ENCODE data around the gene S100A12. TPM values are rescaled to one million over a fixed set of nuclear protein-coding genes. Genes with fewer than 3 reads are reported as not detected.
A peak's percentile ranks its signal among the peaks of the same experiment; 100 is the strongest.

Gene S100A12
- total RNA-seq, 2 experiments from 2014 or later: not detected

DNA sequence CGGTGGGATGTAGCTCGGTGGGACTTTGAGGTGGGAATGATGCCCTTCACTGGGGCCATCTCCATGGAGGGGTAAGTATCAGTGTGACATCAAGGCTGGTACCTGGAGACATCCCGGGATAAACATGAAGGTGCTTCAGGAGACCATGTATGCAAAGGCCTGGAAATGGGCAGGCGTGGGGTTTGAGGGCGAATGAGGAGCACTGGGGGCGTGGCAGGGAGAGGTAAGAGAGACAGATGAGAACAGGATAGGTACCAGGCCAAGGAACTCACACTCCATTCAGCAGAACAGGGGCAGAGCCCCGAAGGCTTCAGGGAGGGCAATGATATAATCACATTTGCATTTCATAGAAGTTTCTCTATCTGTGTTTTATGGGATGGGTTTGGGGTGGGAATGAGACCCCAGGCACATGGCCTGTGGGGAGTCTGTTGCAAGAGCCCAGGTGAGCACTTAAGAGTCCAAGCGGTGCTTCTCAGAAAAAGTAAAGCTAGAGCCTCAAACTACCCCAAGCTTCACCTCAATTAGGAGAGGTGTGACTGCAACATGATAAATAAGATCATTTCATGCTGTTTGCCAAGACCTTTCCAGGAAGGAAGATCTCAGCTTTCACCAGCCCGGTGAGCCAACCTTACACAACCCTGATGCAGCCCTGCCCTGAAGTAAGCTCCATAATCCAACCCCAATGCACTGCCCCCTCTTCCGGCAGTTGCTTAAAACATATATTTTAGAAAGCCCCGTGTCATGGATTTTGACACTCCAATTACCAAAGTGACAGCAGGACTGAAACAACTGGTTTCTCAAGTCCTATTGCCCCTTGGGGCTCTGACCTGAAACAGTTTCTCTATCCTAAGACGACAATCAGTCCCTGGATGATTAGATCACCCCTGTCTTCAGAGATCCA is 10.4 kb downstream of the S100A12 start:
- Mint-ChIP-seq H3K27ac (no peak overlapping the region), H3K4me3 (no peak overlapping the region), H3K36me3 (ENCODE audit: low read depth) (no peaks in the 10 kb centered on the region), H3K27me3 (peaks cover 4% of the 10 kb centered on the region), H3K9me3 (ENCODE audit: low read depth) (no peaks in the 10 kb centered on the region), H3K4me1 (no peaks in the 10 kb centered on the region)
- ATAC-seq (no peak), DNase-seq (no peak)
- POLR2A ChIA-PET: no interaction called here
- intact Hi-C loops (cut with DNase I, micrococcal nuclease): no loop called here
- CTCF ChIA-PET: interaction anchor here (1.3 to 1.4 kb wide), 2 partner anchors 13 to 145 kb away, joined by 3 to 5 read pairs; no protein-coding TSS in a partner anchor

GRCh38 chr1:153364156-153364555 is 11.3 kb downstream of the S100A12 start:
- H3K4me3 Mint-ChIP-seq: no peak overlapping the region
- ATAC-seq (no peak), DNase-seq (no peak)
- CTCF ChIA-PET: interaction anchor here (0.6 to 1.3 kb wide), 2 partner anchors 41 to 146 kb away, joined by 3 read pairs; no protein-coding TSS in a partner anchor
- no peak overlapping the region for H3K27ac Mint-ChIP-seq
- H3K4me1 Mint-ChIP-seq: no peaks in the 10 kb centered on the region
- POLR2A ChIA-PET: no interaction called here
- intact Hi-C loops (cut with DNase I, micrococcal nuclease): no loop called here
- peaks cover 4% of the 10 kb centered on the region for H3K27me3 Mint-ChIP-seq
- H3K36me3 Mint-ChIP-seq (ENCODE audit: low read depth): no peaks in the 10 kb centered on the region
- no peaks in the 10 kb centered on the region for H3K9me3 Mint-ChIP-seq (ENCODE audit: low read depth)

DNA sequence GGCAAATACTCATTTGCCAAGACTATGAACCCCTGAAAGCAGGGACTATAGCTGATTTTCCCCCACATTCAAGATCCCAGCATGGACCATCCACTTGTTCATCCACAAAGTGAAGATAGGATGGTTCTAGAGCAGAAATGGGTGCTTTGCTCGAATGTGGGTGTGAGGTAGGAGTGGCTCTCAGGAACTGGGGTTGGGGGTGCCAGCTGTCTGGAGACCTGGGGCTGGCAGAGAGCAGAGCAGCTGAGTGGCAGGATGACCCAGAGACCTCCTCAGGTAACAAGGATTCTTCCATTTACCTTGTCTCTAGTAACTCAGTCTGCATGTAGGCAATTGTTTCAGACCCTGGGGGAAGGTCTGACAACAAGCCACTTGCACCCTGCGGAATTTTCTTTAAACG is 11.8 kb downstream of the S100A12 start:
- DNase-seq: no peak
- CTCF ChIA-PET: interaction anchor here (1.0 kb wide), 1 partner anchor 9 kb away, joined by 3 read pairs; no protein-coding TSS in a partner anchor

GRCh38 chr1:153362187-153362775 is 13.1 kb downstream of the S100A12 start:
- H3K36me3 Mint-ChIP-seq (ENCODE audit: low read depth): no peaks in the 10 kb centered on the region
- H3K9me3 Mint-ChIP-seq (ENCODE audit: low read depth): no peaks in the 10 kb centered on the region
- POLR2A ChIA-PET: no interaction called here
- no peak overlapping the region for H3K27ac Mint-ChIP-seq
- intact Hi-C loops (cut with DNase I, micrococcal nuclease): no loop called here
- DNase-seq (no peak), ATAC-seq (no peak)
- CTCF ChIA-PET: interaction anchor here (1.9 kb wide), 1 partner anchor 10 kb away, joined by 15 read pairs; no protein-coding TSS in a partner anchor
- no peak overlapping the region for H3K4me3 Mint-ChIP-seq
- peaks cover 10% of the 10 kb centered on the region for H3K4me1 Mint-ChIP-seq
- H3K27me3 Mint-ChIP-seq: peaks cover 4% of the 10 kb centered on the region

More for the DNA sequence above, 11.8 kb downstream of the S100A12 start:
- POLR2A ChIA-PET: no interaction called here
- no peak for ATAC-seq
- Mint-ChIP-seq H3K4me1 (no peaks in the 10 kb centered on the region), H3K4me3 (no peak overlapping the region), H3K27ac (no peak overlapping the region), H3K36me3 (ENCODE audit: low read depth) (no peaks in the 10 kb centered on the region), H3K9me3 (ENCODE audit: low read depth) (no peaks in the 10 kb centered on the region), H3K27me3 (peaks cover 4% of the 10 kb centered on the region)
- intact Hi-C loops (cut with DNase I, micrococcal nuclease): no loop called here

DNA sequence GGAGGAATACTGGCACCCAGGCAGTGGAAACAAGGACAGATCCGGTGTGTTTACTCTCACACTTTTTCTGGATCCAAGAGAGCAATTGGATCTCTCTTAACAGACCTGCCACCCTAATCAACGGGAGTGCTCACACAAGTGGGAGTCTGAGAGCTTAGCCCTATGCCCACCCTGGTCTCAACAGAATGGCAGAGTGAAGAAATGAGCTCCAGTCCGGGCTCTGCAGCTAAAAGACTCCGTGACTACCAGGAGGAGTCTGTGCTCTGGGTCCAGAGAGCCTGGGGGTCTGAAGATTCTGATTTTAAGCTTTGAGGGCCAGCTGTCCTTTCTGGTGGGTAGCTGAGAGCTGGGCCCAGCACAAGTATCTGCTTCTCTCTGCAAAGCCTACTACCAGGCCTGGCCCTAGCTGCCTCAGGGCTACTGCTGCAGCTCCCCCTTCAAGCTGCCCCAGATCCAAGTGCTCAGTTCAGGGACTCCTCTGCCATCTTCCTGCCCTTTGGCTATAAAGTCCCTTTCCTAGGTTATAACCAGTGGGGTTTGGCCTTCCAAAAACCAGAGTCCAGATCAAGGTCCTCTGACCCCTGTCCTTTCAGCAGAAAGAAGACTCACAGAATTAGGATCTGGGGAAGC is 13.8 kb downstream of the S100A12 start:
- H3K27me3 Mint-ChIP-seq: peaks cover 4% of the 10 kb centered on the region
- ATAC-seq (no peak), DNase-seq (no peak)
- no peaks in the 10 kb centered on the region for H3K9me3 Mint-ChIP-seq (ENCODE audit: low read depth)
- no peak overlapping the region for H3K27ac Mint-ChIP-seq
- no peak overlapping the region for H3K4me3 Mint-ChIP-seq
- intact Hi-C loops (cut with DNase I, micrococcal nuclease): no loop called here
- ChIA-PET CTCF (interaction anchor here (1.9 kb wide), 1 partner anchor 9 kb away, joined by 15 read pairs; no protein-coding TSS in a partner anchor), POLR2A (no interaction called here)
- peaks cover 13% of the 10 kb centered on the region for H3K4me1 Mint-ChIP-seq
- no peaks in the 10 kb centered on the region for H3K36me3 Mint-ChIP-seq (ENCODE audit: low read depth)

GRCh38 chr1:153360592-153361479 is 14.6 kb downstream of the S100A12 start:
- Mint-ChIP-seq H3K36me3 (ENCODE audit: low read depth) (no peaks in the 10 kb centered on the region), H3K27me3 (peaks cover 4% of the 10 kb centered on the region), H3K4me3 (no peak overlapping the region), H3K4me1 (peaks cover 13% of the 10 kb centered on the region), H3K9me3 (ENCODE audit: low read depth) (no peaks in the 10 kb centered on the region), H3K27ac (no peak overlapping the region)
- ATAC-seq (no peak), DNase-seq (no peak)
- ChIA-PET POLR2A (no interaction called here), CTCF (interaction anchor here (0.5 to 1.9 kb wide), 2 partner anchors 8 to 397 kb away, joined by 4 to 15 read pairs; no protein-coding TSS in a partner anchor)
- intact Hi-C loops (cut with DNase I, micrococcal nuclease): no loop called here

- Mint-ChIP-seq H3K4me3 (no peak overlapping the region), H3K27me3 (peaks cover 4% of the 10 kb centered on the region), H3K27ac (no peak overlapping the region), H3K4me1 (peaks cover 13% of the 10 kb centered on the region), H3K36me3 (ENCODE audit: low read depth) (no peaks in the 10 kb centered on the region), H3K9me3 (ENCODE audit: low read depth) (no peaks in the 10 kb centered on the region)
- DNase-seq (no peak), ATAC-seq (no peak)
- ChIA-PET POLR2A (no interaction called here), CTCF (interaction anchor here (0.5 to 12.1 kb wide), 3 partner anchors 135 to 398 kb away, joined by 3 to 160 read pairs (median 4); no protein-coding TSS in a partner anchor)
- intact Hi-C loops (cut with DNase I, micrococcal nuclease): no loop called here
Observed at GRCh38 chr1:153360190-153360589, 15.2 kb downstream of the S100A12 start.

DNA sequence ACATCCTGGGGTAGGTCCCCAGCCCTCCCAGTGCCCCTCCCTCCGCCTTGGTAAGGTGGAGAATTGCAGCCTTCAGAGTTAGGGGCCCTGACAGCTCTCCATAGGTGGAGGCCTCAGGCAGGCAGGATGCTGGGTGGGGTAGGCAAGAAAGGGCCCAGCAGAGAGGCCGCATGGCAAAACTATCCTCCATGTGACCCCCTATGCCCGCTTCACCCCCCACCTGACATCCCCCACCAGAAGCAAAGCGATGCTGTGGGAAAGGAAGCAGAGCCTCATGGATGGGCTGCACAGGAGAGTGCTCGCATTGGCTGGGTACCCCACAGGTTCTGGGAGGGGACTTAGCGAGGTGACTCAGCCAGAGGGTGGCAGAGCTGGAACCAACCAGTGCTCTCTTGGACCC is 16.2 kb downstream of the S100A12 start:
- ATAC-seq (no peak), DNase-seq (no peak)
- POLR2A ChIA-PET: no interaction called here
- Mint-ChIP-seq H3K4me1 (peaks cover 13% of the 10 kb centered on the region), H3K9me3 (ENCODE audit: low read depth) (no peaks in the 10 kb centered on the region), H3K27ac (no peak overlapping the region), H3K27me3 (peaks cover 4% of the 10 kb centered on the region), H3K36me3 (ENCODE audit: low read depth) (no peaks in the 10 kb centered on the region), H3K4me3 (no peak overlapping the region)
- CTCF ChIA-PET: interaction anchor here (12.1 kb wide), 1 partner anchor 136 kb away, joined by 160 read pairs; no protein-coding TSS in a partner anchor
- intact Hi-C loops (cut with DNase I, micrococcal nuclease): loop anchor here (10.0 kb wide), 2 partner anchors 106 to 246 kb away; partner anchors contain the start of gene S100A7 (in 1 of the 2)

DNA sequence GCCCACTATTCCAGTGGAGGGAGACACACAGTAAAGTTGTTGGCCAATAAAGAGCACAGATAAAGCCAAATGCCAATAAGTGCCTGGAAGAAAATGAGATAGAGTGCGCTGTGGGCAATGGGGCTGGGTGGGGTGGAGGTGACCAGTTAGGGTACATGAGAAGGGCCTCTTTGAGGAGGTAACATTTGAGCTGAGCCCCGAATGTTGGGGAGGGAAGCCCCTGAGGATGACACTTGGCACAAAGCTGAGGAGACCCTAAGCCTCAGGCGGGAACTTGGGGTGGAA is 16.8 kb downstream of the S100A12 start:
- DNase-seq (no peak), ATAC-seq (no peak)
- peaks cover 13% of the 10 kb centered on the region for H3K4me1 Mint-ChIP-seq
- H3K27ac Mint-ChIP-seq: no peak overlapping the region
- no peak overlapping the region for H3K4me3 Mint-ChIP-seq
- intact Hi-C loops (cut with DNase I, micrococcal nuclease): loop anchor here (10.0 kb wide), 2 partner anchors 106 to 246 kb away; partner anchors contain the start of gene S100A7 (in 1 of the 2)
- H3K27me3 Mint-ChIP-seq: peaks cover 4% of the 10 kb centered on the region
- ChIA-PET POLR2A (no interaction called here), CTCF (interaction anchor here (1.5 to 12.1 kb wide), 2 partner anchors 136 to 143 kb away, joined by 3 to 160 read pairs; no protein-coding TSS in a partner anchor)
- no peaks in the 10 kb centered on the region for H3K36me3 Mint-ChIP-seq (ENCODE audit: low read depth)
- H3K9me3 Mint-ChIP-seq (ENCODE audit: low read depth): no peaks in the 10 kb centered on the region

DNA sequence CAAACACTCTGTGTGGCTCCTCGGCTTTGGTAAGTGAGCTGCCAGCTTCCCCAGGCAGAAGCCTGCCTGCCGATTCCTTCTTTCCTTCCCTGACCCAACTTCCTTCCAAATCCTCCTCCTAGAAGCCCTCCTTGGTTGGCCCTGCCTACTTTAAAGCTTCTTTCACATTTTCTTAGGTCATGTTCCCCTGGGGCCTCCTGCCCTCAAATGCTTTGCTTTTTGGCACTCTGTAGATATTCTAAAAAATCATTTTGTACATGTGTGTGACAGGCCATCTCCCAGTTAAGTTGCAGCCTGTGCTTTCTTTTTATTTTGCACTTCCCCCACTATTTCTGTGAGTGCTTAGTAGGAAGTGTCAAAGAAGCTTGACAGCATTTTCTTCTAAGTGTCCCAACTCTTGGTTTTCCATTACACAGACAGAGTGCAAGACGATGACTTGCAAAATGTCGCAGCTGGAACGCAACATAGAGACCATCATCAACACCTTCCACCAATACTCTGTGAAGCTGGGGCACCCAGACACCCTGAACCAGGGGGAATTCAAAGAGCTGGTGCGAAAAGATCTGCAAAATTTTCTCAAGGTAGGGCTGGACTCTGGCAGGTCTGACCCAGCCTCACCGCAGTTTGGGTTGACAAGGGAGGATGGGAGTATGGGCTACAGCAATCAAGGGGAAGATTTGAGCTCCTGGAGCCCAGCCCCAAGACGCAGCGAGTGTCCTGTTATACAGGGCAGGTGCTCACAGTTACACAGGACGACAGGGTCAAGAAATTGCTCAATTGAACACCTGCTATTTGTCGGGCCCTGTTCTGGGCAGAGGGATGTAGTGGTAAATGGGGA is 17.3 kb downstream of the S100A12 start, which contains the start of gene S100A9:
Gene S100A9 (plus strand): TSS at position 2 of the 838 bp plus-strand sequence. CDS start 430 bp downstream, at position 432.
- ATAC-seq (no peak), DNase-seq (no peak)
- peaks cover 3% of the 10 kb centered on the region for H3K27me3 Mint-ChIP-seq
- H3K9me3 Mint-ChIP-seq (ENCODE audit: low read depth): no peaks in the 10 kb centered on the region
- H3K36me3 Mint-ChIP-seq (ENCODE audit: low read depth): no peaks in the 10 kb centered on the region
- H3K4me1 Mint-ChIP-seq: peaks cover 13% of the 10 kb centered on the region
- ChIA-PET POLR2A (no interaction called here), CTCF (interaction anchor here (0.6 to 12.1 kb wide), 6 partner anchors 17 to 293 kb away, joined by 3 to 160 read pairs (median 3); no protein-coding TSS in a partner anchor)
- peak within 1 kb of the TSS; percentile 47 for H3K27ac Mint-ChIP-seq
- intact Hi-C loops (cut with DNase I, micrococcal nuclease): loop anchor here (10.0 kb wide), 2 partner anchors 107 to 247 kb away; partner anchors contain the start of gene S100A7 (in 1 of the 2)
- no peak within 1 kb of the TSS for H3K4me3 Mint-ChIP-seq
